ENCODE data around the gene FAM117B.

- TF ChIP-seq ZNF274 (IDR thresholded peaks at IDR 0.05; ENCODE audit: low read depth, low read length) (no peak), YY1 (IDR thresholded peaks at IDR 0.05; ENCODE audit: insufficient read depth, insufficient read length) (no peak)
These were observed 35.7 kb upstream of the FAM117B start for GRCh38 chr2:202599105-202599504.

Data from NT2/D1 (cell line).